NT2/D1 (cell line): Measurements from ENCODE around the gene CHCHD6.

ENCODE experiments used
- SUZ12 ChIP-seq: IDR thresholded peaks from 2 replicates; pipeline ENCODE4 v1.6.1; 2011; ENCODE audit not compliant: insufficient read length, insufficient read depth; ENCODE audit errors: extremely low read depth
- YY1 ChIP-seq: IDR thresholded peaks from 2 replicates; pipeline ENCODE4 v1.6.1; 2011; ENCODE audit not compliant: insufficient read length, insufficient read depth
- ZNF274 ChIP-seq: IDR thresholded peaks from 2 replicates; pipeline ENCODE4 v1.6.1; 2011; ENCODE audit warnings: mild to moderate bottlenecking, low read depth, low read length

GRCh38 chr3:126990890-126991289, 286.9 kb downstream of the CHCHD6 start:
- TF ChIP-seq ZNF274 (no peak), YY1 (no peak), SUZ12 (no peak)
